ENCODE data around the gene B3GLCT.
A peak's percentile ranks its signal among the peaks of the same experiment; 100 is the strongest.
"Not testable (repeated sequence)": the region's sequence is repeated elsewhere in the genome, so short reads cannot be mapped to it uniquely, and the experiment has no call there.

Gene B3GLCT

DNA sequence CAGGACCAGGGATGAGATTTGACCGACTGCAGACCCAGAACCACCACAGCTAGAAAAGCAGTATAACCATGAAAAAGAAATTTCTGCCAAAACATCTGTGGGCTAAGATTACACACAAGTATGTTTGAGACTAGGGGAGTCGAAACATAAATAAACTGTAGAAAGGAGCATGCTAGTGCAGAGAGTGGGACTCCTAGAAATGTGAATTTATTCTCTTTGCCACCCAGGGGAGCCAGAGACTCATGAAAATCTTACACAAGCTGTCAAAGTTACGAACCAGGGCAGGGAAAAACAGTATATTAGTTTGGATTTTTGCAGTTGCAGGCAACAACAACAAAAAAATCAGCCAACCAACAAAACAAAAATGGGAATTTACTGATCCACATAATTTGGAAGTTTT, 25.8 kb upstream of the B3GLCT start:
- H3K27ac Mint-ChIP-seq = no peak overlapping the region
- H3K9me3 Mint-ChIP-seq = no peaks in the 10 kb centered on the region
- peaks cover 4% of the 10 kb centered on the region for H3K4me1 Mint-ChIP-seq (ENCODE audit: low read depth)
- H3K27me3 Mint-ChIP-seq = peaks cover 8% of the 10 kb centered on the region
- no peak overlapping the region for H3K4me3 Mint-ChIP-seq
- H3K36me3 Mint-ChIP-seq (ENCODE audit: low read depth) = no peaks in the 10 kb centered on the region

DNA sequence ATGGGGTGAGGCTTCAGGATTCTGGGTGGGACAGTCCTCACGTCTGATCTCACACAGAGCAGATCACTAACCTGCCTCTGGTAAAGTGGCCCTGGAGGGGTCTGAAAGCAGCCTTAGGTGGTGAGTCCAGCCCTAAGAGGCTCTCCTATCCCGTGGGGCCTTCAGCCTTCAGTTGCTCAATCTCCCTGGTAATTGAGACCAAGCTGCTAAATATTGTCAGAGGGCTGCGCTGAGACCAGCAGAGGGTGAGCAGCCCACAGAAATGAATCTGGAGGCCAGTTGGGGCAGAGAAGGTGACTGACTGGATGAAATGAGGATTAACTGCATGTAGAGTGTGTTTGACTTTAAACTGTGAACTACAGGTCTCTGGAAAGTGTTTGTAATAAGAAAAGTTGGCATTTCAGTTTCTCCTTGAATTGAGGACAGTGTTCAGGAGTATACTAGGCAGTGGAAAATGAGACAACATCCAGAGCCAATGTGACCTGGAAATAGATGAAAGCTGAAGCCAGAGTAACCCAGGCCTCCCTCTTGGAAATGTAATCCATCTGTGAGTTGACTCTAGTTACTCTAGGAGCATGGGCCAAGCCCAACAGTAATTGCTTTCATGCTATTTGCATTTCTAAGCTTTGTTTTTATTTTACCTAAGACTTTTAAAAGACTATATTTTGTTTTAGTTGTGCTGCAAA, 23.8 kb upstream of the B3GLCT start:
- Mint-ChIP-seq H3K27me3 (peaks cover 8% of the 10 kb centered on the region), H3K4me1 (ENCODE audit: low read depth) (peaks cover 4% of the 10 kb centered on the region), H3K27ac (no peak overlapping the region), H3K36me3 (ENCODE audit: low read depth) (no peaks in the 10 kb centered on the region), H3K9me3 (no peaks in the 10 kb centered on the region), H3K4me3 (no peak overlapping the region)

DNA sequence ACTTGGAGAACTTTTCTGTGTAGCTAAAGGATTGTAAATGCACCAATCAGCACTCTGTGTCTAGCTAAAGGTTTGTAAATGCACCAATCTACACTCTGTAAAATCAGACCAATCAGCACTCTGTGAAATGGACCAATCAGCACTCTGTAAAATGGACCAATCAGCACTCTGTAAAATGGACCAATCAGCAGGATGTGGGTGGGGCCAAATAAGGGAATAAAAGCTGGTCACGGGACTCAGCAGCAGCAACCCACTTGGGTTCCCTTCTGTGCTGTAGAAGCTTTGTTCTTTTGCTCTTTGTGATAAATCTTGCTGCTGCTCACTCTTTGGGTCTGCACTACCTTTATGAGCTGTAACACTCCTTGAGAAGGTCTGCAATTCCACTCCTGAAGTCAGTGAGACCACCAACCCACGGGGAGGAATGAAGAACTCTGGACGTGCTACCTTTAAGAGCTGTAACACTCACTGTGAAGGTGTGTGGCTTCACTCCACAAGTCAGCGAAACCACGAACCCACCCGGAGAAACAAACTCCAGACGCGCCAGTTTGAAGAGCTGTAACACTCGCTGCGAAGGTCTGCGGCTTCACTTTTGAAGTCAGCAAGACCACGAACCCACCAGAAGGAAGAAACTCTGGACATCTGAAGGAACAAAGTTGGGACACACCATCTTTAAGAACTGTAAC, 21.8 kb upstream of the B3GLCT start:
- H3K27me3 Mint-ChIP-seq; H3K4me3 Mint-ChIP-seq; H3K27ac Mint-ChIP-seq; H3K4me1 Mint-ChIP-seq (ENCODE audit: low read depth); H3K9me3 Mint-ChIP-seq; H3K36me3 Mint-ChIP-seq (ENCODE audit: low read depth): not testable (repeated sequence)

DNA sequence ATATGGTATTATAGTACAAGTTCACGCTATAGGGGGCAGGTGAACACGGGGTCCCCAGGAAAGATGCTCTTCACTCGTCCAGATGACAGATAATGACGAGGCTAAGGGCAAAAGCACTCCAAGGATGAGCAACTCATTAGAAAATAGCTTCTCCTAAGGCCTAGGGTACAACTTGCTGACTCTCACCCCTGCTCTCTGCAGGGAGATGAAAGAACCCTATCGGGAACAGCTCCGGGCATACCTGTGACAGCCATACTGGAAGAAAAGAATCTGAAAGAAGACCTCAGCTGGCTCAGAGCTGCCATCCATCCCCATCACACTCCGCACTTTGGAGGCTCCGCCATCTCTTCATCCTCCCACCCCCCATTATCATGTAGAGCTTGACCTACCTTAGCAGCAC, 20.5 kb upstream of the B3GLCT start:
- Mint-ChIP-seq H3K9me3 (no peaks in the 10 kb centered on the region), H3K27me3 (no peaks in the 10 kb centered on the region), H3K4me3 (no peak overlapping the region), H3K36me3 (ENCODE audit: low read depth) (no peaks in the 10 kb centered on the region), H3K4me1 (ENCODE audit: low read depth) (peaks cover 4% of the 10 kb centered on the region), H3K27ac (no peak overlapping the region)

DNA sequence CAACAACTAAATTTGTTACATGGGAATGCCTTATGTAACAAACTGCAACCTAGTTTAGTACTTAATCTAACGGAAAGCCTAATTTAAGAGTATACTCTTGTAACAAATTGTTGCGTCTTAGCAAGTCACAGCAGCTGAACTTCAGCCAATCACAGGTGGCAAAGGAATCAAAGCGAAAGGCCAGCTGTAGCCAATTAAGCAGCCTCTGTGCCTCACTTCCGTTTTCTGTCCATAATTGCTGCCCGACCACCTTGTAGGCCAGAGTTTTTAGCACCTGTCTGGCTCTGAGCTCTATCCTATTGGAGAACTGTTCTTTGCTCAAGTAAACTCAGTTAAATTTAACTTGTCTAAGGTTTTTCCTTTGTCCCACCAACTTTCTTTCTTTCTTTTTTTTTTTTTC, 20.0 kb upstream of the B3GLCT start:
- H3K9me3 Mint-ChIP-seq = no peaks in the 10 kb centered on the region
- H3K27me3 Mint-ChIP-seq = no peaks in the 10 kb centered on the region
- H3K4me1 Mint-ChIP-seq (ENCODE audit: low read depth) = peaks cover 4% of the 10 kb centered on the region
- H3K27ac Mint-ChIP-seq = no peak overlapping the region
- H3K36me3 Mint-ChIP-seq (ENCODE audit: low read depth) = no peaks in the 10 kb centered on the region
- no peak overlapping the region for H3K4me3 Mint-ChIP-seq

DNA sequence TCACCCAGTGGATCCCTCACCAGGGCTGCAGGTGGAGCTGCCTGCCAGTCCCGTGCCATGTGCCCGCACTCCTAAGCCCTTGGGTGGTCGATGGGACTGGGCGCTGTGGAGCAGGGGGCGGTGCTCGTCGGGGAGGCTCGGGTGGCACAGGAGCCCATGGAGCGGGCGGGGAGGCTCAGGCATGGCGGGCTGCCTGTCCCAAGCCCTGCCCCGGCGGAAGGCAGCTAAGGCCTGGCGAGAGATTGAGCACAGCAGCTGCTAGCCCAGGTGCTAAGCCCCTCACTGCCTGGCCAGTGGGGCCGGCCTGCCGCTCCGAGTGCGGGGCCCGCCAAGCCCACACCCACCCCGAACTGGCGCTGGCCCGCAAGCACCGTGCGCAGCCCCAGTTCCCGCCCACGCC, 16.8 kb upstream of the B3GLCT start:
- Mint-ChIP-seq H3K9me3 (no peaks in the 10 kb centered on the region), H3K36me3 (ENCODE audit: low read depth) (no peaks in the 10 kb centered on the region), H3K27ac (no peak overlapping the region), H3K27me3 (peaks cover 6% of the 10 kb centered on the region), H3K4me3 (no peak overlapping the region), H3K4me1 (ENCODE audit: low read depth) (peaks cover 3% of the 10 kb centered on the region)

DNA sequence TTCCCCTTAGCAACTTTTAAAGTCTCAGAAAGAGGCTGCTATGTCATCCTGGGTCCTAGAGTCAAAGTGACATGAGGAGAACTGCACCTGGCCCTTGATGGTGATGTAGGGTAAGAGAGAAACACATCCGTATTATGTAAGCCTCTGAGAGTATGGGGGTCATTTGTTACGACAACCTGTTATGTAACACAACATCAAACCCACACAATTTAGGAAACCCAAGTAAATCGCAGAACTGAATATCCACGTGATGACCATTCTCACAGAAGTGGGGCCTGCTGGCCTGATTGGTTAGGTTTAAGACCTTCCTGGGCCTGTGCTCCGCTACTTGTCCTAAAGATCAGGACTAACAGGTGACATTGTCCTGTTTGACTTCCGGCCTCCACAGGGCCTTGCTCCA, 15.3 kb upstream of the B3GLCT start:
- H3K4me3 Mint-ChIP-seq = no peak overlapping the region
- H3K9me3 Mint-ChIP-seq = no peaks in the 10 kb centered on the region
- H3K27ac Mint-ChIP-seq = no peak overlapping the region
- no peaks in the 10 kb centered on the region for H3K36me3 Mint-ChIP-seq (ENCODE audit: low read depth)
- H3K27me3 Mint-ChIP-seq = peaks cover 6% of the 10 kb centered on the region
- no peaks in the 10 kb centered on the region for H3K4me1 Mint-ChIP-seq (ENCODE audit: low read depth)

DNA sequence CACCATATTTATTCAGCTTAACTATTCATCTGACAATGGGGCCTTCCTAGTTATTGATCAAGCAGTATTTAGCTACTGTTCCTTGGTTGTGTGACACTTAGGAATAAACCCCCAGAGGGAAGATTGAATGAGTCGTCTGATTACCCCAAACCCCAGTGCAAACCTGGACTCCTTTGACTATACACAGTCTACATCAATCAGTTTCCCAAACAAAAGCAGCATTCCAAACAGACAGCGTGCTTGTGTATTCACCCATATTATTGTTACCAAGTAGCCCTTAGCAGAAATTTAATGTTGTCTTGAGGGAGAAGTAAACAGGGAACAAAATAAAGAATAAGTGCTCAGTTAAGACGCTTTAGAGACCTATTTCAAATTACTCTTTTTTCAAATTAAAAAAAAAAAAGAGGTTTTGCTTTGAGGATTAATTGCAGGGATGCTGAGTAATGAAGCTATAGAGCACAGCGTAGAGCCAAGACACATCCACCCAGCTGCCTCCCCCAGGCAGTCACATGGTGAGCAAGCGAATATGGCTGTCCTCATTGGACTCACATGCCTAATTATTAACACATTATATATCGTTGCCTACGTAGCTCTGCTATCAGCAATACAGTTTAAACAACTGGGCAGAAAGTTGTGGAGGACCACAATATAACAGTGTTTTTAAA, 14.7 kb upstream of the B3GLCT start:
- H3K36me3 Mint-ChIP-seq (ENCODE audit: low read depth) = no peaks in the 10 kb centered on the region
- no peaks in the 10 kb centered on the region for H3K9me3 Mint-ChIP-seq
- peaks cover 6% of the 10 kb centered on the region for H3K27me3 Mint-ChIP-seq
- H3K4me3 Mint-ChIP-seq = no peak overlapping the region
- no peaks in the 10 kb centered on the region for H3K4me1 Mint-ChIP-seq (ENCODE audit: low read depth)
- H3K27ac Mint-ChIP-seq = no peak overlapping the region

DNA sequence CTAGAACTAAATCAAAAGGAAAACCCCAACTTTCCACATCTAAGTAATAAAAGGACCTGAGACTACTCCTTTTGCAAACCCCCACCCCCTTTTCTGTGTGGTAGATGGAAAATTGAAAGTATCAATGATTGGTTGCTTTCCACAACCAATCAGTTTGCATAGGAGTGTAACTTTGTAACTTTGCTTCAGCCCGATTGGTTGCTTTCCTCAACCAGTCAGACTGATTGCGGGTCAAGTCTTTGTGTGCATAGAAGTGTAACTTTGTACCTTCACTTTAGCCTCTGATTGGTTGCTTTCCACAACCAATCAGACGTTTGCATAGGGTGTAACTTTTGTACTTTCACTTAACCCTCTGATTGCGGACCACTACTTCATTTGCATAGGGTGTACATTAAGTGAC, 8.0 kb upstream of the B3GLCT start:
- no peak overlapping the region for H3K4me3 Mint-ChIP-seq
- H3K4me1 Mint-ChIP-seq (ENCODE audit: low read depth) = peaks cover 5% of the 10 kb centered on the region
- no peaks in the 10 kb centered on the region for H3K27me3 Mint-ChIP-seq
- no peak overlapping the region for H3K27ac Mint-ChIP-seq
- no peaks in the 10 kb centered on the region for H3K36me3 Mint-ChIP-seq (ENCODE audit: low read depth)
- H3K9me3 Mint-ChIP-seq = no peaks in the 10 kb centered on the region

DNA sequence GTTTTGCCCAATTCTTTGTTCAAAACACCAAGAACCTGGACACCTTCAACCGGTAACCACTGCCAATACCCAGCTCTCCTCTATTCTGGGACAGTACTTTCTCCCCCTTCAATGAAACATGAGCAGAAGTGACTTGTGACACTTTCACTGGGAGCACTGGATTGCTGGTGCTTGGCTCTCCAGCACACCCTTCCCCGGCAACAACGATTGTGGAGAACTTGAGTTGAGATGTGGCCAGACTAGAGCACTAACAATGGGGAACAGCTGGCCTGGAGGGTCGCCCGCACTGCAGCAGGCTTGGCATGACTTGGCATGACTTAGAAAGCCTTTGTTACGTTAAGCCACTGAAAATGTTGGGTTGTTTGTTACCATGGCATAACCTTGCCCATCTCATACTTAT, 7.5 kb upstream of the B3GLCT start:
- Mint-ChIP-seq H3K36me3 (ENCODE audit: low read depth) (no peaks in the 10 kb centered on the region), H3K27me3 (no peaks in the 10 kb centered on the region), H3K4me3 (no peak overlapping the region), H3K9me3 (no peaks in the 10 kb centered on the region), H3K4me1 (ENCODE audit: low read depth) (peaks cover 5% of the 10 kb centered on the region), H3K27ac (no peak overlapping the region)

DNA sequence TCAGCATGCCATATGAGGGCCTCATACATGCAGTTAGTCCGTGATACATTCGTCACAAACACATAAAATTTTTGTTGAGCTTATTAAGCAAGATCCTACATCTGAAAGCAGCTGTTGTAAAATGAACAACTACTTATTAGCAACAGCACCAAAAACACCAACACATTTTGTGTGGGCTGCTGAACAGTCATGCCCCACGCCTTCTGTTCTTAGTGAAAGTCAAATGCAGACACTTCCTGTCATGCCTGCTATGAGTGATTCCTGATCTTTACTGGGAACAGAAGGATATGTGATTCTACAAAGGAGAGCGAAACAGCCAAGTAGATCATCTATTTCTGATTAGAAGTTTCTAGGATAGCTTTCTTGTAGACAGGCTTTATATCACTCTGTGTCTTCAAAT, 4.2 kb upstream of the B3GLCT start:
- H3K4me1 Mint-ChIP-seq (ENCODE audit: low read depth) = peaks cover 10% of the 10 kb centered on the region
- H3K9me3 Mint-ChIP-seq = no peaks in the 10 kb centered on the region
- H3K4me3 Mint-ChIP-seq = no peak overlapping the region
- H3K27me3 Mint-ChIP-seq = no peaks in the 10 kb centered on the region
- H3K36me3 Mint-ChIP-seq (ENCODE audit: low read depth) = no peaks in the 10 kb centered on the region
- H3K27ac Mint-ChIP-seq = no peak overlapping the region

DNA sequence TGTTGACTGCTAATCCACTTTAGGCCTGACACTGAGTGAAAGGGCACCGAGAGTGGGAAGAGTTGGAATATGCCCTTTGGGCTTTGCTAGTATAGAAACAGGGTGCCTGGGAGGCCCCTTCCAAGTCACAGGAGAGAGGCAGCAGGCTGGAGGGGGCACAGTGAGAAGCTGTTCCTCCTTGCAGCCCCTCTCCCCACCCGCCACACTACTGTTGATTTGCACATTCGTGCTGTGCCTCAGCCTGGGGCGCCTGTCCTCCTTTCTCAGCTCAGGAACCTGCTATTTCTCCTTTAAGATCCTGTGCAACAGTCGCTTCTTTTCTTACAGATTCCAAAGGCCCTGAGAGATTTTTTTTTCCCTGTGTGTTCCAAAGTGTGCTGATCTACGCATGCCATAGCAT, 2.8 kb upstream of the B3GLCT start:
- Mint-ChIP-seq H3K27ac (no peak overlapping the region), H3K4me3 (no peak overlapping the region), H3K36me3 (ENCODE audit: low read depth) (no peaks in the 10 kb centered on the region)

DNA sequence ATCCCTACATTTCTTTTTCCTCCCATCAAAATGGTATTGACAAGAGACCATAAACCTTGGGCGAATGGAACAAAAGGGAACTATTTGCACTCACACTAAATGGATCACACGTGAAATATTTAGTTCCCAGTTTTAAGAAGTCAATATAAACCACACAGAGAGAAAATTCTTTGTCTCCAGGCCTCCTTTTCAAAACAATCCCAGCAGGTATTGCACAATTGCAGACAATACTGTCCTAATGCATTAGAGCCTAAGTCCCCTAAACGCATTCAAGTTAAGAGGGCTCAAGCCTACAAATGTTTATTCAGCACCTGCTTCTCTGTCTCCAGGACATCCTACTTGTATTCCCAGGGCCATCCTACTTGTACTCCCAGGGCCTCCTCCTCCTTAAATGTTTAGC, 1.3 kb upstream of the B3GLCT start:
- peaks cover 28% of the 10 kb centered on the region for H3K4me1 Mint-ChIP-seq (ENCODE audit: low read depth)
- no peak overlapping the region for H3K27ac Mint-ChIP-seq
- no peaks in the 10 kb centered on the region for H3K9me3 Mint-ChIP-seq
- no peaks in the 10 kb centered on the region for H3K27me3 Mint-ChIP-seq
- no peaks in the 10 kb centered on the region for H3K36me3 Mint-ChIP-seq (ENCODE audit: low read depth)
- no peak overlapping the region for H3K4me3 Mint-ChIP-seq

More for the DNA sequence above, 2.8 kb upstream of the B3GLCT start:
- peaks cover 17% of the 10 kb centered on the region for H3K4me1 Mint-ChIP-seq (ENCODE audit: low read depth)
- no peaks in the 10 kb centered on the region for H3K9me3 Mint-ChIP-seq
- no peaks in the 10 kb centered on the region for H3K27me3 Mint-ChIP-seq

DNA sequence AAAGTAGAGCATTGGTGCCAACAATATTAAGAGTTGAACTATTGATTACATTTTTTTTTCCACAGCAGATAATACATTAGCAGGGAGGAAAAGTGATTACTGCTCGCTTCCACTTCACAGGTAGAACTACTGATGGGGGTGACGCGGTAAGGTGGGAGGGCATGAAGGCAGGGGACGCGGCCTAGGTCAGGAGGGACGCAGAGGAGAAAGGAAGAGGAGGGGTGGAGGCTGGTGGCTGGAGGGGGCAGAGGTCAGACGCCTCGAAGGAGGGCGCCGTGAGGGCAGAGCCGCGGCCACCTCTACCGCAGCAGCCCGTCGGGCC, 287 bp upstream of the B3GLCT start:
- Mint-ChIP-seq H3K36me3 (ENCODE audit: low read depth) (no peaks in the 10 kb centered on the region), H3K4me1 (ENCODE audit: low read depth) (peaks cover 37% of the 10 kb centered on the region), H3K27ac (peak overlapping the region; percentile 75), H3K27me3 (no peaks in the 10 kb centered on the region), H3K9me3 (no peaks in the 10 kb centered on the region), H3K4me3 (peak overlapping the region; percentile 79)

DNA sequence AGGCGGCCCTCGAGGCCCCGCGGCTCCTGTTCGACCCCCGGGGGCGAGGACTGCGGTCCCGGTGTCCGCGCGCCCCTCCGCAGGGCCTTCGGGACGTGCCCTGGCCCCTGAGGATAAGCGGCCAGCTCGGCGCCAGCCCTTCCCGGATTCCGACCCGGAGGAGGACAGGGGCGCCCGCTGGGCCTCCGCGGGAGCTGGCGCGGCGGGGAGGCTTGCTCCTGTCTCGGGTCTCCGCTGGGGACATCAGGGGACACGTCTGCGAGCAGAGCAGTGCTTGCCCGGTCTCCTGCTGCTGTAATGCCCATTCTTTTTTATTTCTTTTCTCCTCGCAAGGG, 829 bp downstream of the B3GLCT start:
- Mint-ChIP-seq H3K4me3 (peak overlapping the region; percentile 78), H3K36me3 (ENCODE audit: low read depth) (no peaks in the 10 kb centered on the region), H3K9me3 (no peaks in the 10 kb centered on the region), H3K27me3 (no peaks in the 10 kb centered on the region), H3K27ac (peak overlapping the region; percentile 13), H3K4me1 (ENCODE audit: low read depth) (peaks cover 46% of the 10 kb centered on the region)

All from stimulated activated naive CD8-positive, alpha-beta T cell treated with anti-CD3 and anti-CD28 coated beads, Interleukin-15, Interleukin-2, amounts not matched to agents 100 ng/mL and 50 ng/mL, for 24 hours (primary cell).